ENCODE data around the gene COPB1.

Gene COPB1

DNA sequence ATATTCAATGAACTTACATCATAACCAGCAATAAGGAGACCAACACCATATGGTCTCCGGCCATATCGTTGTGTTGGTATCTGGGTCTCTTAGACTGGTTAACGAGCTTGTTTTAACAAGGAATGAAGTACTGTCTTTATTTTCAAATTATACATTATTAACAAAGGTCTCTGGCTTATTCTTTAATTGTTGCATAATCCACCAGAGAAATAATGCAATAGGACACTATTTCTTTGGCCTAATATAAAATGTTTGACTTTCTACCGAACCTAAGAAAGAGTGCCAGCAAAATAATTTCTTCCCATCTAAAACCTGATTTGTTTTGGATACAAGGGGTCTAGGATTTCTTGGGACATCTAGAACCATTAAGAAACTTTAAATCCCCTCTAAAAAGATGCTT, 14.2 kb upstream of the COPB1 start:
- no peak for DNase-seq

DNA sequence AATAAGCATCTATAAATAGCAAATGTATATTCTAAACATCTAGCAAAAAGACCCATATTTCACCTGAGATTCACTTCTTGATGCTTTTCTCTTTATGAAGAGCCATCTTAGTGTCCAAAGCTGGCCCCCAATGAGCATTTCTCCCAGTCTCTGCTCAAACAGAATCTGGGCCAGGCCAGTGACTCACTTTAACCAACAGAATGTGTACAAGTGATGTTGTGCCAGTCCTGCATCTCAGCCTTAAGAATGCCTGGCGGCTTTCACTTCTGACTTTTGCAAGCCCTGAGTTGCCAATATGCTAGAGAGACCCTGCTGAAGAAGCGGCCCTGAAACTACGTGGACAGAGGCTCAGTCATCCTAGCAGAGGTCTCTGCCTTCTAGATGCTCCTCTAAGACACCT, 6.9 kb upstream of the COPB1 start:
- no peak for DNase-seq

- DNase-seq, result no peak
Measured at GRCh38 chr11:14503023-14503422, 3.4 kb upstream of the COPB1 start.

GRCh38 chr11:14502039-14502438, 2.4 kb upstream of the COPB1 start:
- DNase-seq, result no peak

DNA sequence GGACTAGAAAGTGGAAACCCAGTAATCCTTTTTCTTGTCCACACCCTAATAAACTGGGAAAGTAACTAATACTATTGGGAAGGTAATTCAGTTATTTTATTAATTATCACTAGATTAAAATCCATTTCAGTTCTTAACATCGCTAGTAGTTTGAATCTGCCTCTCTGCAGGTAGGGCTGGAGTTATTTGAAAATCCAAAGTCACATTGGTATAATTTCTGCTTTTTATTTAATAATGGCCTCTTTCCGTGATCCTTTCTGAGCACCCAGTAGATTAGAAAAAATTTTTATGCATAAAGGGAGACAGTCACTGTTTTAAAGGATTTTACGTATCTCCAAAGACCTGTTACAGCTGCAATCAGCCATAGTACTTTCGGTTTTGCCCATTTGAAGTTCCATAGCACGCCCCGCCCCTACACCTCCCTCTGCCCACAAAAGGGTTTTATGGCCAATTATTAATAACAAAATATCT, 605 bp upstream of the COPB1 start:
- DNase-seq, result peak; percentile 35

- DNase-seq, result no peak
Measured at GRCh38 chr11:14499178-14499559, 442 bp downstream of the COPB1 start.

- no peak for DNase-seq
Measured at GRCh38 chr11:14480716-14481115, 18.9 kb downstream of the COPB1 start.

- DNase-seq, result no peak
Measured at GRCh38 chr11:14471127-14471526, 28.5 kb downstream of the COPB1 start.

DNA sequence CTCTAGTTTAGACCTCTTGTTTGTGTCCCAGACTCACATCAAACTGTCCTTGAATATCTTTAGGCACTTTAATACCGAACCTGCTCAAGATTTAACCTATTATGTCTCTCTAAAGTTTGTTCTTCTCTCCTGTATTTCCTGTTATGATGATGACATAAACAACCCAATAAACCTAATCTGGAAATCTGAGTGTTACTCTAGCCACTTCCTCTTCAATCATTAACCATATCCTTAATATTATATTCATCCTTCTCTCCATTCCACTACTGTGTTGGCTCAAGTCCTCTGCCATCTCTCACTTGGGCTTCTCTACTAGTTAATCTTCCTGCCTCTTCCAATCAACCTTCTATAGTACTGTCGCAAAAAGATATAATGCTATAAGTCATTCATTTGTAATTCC, 36.0 kb downstream of the COPB1 start:
- no peak for DNase-seq

DNA sequence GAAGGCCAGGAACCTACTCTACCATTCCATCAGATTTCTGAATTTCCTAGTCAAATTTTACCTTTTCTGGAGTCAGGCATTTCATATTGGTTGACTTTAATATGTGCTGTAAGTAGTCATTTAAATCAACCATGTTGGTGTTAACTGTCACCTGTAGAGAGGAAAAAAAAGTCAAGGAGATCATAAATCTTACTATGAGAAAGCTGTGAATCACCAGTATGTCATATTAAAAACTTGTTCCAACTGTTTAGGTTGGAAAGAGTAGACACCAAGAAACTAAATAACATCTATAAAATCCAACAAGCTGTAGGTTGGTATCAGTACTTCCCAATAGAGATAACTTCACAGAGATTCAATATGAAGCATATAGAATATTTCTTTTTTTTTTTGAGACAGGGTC, 39.5 kb downstream of the COPB1 start:
- DNase-seq, result no peak

GRCh38 chr11:14458377-14458776, 41.2 kb downstream of the COPB1 start:
- DNase-seq, result no peak

GRCh38 chr11:14455648-14456430, 43.8 kb downstream of the COPB1 start:
- DNase-seq, result no peak

DNA sequence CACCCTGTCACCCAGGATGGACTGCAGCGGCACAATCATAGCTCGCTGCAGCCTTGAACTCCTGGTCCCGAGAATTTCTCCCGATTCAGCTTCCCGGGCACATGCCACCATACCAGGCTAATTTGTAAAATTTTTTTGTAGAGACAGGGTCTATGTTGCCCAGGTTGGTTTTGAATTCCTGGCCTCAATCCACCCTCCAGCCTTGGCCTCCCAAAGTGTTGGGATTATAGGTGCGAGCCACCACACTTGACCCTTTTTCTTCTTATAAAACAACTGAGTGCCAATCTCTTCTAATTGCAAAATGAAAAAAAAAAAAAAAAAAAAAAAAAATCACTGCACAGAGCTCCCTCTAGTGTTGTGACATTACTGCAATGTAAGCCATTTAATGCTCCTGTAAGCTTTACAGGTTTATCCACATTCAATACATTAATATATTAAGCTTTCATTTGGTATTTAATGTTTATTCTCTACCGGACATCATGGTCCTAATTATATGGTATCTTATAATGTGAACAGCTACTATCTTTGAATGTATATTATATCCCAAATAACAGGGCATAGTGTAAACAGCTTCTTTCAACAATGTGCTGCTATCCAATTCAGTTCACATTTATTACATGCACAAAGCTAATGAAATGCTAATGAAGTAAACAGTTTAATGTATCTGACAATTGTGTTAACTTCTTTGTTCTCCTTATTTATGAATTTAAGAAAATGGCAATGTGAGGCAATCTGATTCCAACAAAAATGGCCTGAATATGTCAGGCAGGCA, 44.6 kb downstream of the COPB1 start:
- DNase-seq, result peak; percentile 23

DNA sequence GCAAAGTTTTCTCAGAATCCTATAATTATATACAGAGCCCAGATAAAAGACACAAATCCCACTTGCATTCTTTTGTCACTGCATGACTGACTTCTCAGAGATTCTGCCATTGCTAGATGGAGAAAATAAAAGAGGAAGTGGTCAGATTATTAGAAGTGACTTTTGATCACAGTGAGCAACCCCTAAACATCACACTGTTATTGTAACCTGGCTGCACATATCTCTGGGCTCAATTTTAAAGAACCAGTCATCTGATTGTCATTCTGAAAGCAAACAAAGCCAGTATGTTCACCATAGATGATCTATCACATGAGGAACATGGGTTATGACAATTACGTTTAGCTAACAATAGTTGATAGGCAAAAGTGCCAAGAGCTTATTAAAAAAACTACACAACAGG, 47.8 kb downstream of the COPB1 start:
- no peak for DNase-seq

GRCh38 chr11:14449302-14449714, 50.3 kb downstream of the COPB1 start:
- DNase-seq, result no peak

GRCh38 chr11:14448240-14448639, 51.4 kb downstream of the COPB1 start:
- DNase-seq, result no peak

DNA sequence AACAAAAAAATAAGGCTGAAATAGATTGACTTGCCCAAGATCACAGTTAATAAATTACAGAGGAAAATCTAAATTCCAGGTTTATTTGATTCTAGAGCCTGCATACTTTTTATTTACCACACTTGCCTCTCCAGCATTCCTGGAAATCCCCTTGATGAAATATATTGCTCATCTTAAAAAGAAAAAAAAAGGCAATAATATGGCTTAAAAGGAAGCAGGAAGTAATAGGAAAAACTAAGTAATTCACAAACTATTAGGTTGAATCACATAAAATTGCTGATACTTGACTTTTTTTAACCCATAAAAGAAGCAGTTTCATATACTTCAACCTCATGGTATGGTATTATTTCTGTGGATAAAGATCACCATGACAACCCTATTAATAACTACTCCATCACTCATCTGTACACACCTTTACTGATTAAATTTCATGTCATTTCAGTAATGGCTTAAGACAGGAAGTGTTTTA, 52.9 kb downstream of the COPB1 start:
- DNase-seq, result no peak

GRCh38 chr11:14445542-14446530, 53.8 kb downstream of the COPB1 start:
- no peak for DNase-seq

GRCh38 chr11:14444441-14445189, 55.0 kb downstream of the COPB1 start:
- DNase-seq, result no peak

DNA sequence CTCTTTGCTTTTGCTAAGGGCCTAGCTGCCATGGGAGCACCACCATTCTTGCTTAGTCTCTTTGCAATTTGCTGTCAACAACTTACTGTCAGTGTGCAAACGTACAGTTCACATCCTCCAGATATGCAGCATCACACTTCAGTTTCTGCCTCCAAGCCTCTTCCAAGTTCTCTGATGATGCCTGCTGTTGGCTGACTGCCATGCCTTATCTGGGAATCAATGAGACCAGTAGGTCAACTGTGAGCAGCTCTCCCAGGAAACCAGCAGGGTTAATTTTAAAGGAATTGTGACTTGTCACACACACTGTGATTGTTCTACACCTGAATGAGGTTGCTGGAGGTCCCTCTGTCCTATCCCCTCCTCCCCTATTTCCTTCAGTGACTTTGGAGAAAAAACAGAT, 56.0 kb downstream of the COPB1 start:
- peak; percentile 43 for DNase-seq

GRCh38 chr11:14435717-14436512, 63.7 kb downstream of the COPB1 start:
- DNase-seq, result no peak
